HG02981 (cell line): ENCODE data around the gene XG.
"Not testable (repeated sequence)": the region's sequence is repeated elsewhere in the genome, so short reads cannot be mapped to it uniquely, and the experiment has no call there.

Experiments used
- ATAC-seq: cut with Tn5 transposase; IDR thresholded peaks from one replicate; pipeline ENCODE4 v1.9.1; 2021; ENCODE audit warnings: mild to moderate bottlenecking, moderate library complexity; ENCODE audit not compliant: unreplicated experiment

XG gene

DNA sequence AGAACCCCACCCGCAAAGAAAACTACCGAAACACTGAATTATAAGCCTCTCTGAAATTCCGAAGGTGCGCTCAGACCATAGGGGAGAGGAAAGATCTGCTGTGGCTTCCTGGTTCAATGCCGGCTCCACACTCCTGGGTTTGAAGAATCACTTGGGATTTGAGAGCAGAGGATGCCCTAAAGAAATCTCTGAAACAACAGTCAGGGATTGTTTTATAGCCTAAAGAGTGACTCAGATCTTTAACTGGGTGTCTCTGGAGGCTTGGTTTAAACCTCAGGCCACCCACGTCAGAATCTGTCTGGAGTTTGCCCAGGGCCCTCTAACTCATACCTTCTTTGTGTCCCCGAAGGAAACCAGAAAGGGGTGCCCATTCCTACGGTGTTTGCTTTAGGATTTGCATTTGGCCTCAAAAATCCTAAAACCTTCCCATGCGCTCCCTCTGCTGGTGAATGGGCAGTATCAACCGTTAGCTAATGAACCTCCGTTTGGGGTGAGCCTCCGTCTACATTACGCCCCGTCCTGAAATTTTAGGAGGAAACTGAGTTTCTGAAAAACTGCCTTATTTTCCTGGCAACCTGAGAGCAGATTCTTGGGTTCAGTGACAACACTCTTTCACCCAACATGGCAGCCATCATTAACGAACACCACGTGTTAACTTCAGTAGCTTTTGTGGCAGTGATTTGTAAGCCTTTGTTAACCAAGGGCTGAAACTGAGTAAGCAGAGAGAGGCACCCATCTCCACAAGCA, 60.5 kb downstream of the XG start:
- not testable (repeated sequence) for ATAC-seq

DNA sequence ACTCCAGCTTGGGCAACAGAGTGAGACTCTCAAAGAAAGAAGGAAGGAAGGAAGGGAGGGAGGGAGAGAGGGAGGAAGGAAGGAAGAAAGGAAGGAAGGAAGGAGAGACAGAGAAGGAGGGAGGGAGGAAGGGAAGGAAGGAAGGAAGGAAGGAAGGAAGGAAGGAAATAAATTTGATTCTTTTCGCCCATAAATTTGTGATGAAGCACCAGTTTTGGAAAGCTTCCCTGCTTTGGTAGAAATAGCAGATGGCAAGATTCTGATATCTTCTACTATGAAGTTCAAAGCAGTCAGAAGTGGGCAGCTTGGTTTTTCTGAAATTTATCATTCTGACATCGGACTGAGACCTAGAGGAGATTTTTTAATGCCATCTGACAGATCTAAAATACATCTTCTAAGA, 65.2 kb downstream of the XG start:
- no peak for ATAC-seq

DNA sequence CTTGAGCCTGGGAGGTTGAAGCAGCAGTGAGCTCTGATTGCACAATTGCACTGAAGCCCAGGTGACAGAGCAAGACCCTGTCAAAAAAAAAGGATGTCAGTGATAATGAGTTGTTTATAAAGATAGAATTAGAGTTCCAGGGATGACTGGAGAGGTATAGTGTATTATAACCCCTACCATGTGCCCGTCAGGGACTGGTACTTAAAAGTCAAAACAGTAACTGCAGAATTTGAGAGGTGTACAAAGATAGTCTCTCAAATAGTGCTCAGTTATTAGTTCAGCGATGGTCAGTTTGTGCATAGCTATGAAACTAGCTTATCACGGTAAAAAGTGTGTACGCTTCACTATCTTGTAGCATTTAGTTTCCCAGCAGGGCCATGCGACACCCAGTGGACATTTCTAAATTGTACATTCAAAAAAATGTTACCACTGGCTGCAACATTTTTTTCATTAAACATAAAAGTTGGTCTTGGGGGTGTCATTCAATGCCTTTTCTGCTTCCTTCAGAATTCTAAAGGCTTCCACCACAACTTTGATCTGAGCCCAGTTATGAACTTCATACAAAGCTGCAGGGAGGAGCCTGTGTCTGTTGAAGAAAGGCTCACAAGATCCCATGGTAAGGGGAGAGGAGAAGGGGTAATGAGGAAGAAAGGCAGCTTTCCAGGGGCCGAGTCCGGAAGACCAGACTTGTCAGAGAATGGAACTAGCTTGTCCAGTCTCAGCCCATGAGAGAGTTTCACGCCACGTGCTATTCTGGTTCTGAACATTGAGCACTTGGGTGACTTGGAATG, 67.7 kb downstream of the XG start:
- no peak for ATAC-seq

DNA sequence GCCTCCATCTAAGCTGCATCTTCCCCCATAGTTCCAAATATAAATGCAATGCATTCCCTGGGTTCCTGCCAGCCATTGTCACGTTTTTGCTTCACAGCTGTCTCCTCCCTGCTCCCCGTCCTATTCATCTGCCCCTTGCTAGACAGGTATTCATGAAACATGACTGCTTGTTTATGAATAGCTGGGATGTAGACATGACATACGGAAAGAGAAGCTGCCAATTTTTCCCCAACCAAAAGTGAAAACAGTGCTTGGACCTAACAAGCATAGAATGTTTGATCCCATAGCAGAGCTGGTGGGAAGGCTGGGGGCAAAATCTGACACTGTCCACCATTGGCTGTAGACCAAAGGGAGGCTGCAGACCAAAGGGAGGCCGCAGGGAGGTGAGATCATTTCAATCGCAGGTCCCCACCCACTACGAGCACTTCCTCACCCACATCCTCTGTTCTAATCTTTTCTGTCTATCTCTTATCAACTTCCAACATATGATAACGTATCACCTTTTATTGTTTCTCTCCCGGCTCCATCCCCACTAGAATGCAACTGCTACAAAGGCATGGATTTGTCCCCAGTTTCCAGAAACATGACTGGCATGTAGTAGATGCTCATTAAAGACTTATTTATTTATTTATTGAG, 68.4 kb downstream of the XG start:
- ATAC-seq: no peak

DNA sequence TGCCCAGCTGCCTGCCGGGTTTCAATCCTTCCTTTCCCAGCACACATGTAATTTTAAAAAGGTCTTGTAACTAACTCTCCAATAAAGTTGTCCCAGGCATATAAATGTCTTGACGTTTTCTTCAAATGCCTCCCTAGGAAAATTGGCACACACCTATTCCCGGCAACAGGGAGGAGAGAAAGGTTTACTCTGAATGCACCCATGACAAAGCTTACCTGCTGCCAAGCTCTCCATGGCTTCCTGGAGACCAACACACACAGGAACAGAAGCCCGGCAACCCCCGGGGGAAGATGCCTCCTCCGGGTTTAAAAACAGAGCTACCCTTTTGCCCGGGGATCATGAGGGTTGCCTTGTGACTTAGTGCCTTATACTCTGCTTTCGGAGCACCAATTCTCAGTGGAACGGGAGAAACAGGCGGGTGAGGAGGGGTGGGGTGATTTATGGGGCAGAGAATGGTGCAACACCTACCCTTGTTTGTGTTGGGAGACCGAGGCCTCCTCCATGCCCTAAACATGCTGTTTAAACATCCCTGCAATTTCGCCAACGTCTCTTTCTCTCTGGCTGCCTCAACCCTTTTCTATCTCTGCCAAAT, 72.1 kb downstream of the XG start:
- no peak for ATAC-seq

DNA sequence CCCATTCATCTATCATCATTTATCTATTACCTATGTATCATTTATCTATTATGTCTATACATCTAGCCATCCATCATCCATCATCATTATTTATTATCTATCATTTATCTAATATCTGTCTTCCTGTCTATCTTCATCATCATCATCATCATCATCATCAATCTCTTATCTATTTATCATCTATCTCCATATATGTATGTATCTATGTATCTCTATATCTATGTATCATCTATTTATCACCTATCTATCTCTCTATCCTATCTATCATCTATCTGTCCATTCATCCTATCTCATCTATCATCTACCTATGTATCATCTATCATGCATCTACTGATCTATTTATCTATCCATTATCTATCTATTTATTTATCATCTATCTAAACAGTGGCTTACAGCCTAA, 73.0 kb downstream of the XG start:
- ATAC-seq: no peak

DNA sequence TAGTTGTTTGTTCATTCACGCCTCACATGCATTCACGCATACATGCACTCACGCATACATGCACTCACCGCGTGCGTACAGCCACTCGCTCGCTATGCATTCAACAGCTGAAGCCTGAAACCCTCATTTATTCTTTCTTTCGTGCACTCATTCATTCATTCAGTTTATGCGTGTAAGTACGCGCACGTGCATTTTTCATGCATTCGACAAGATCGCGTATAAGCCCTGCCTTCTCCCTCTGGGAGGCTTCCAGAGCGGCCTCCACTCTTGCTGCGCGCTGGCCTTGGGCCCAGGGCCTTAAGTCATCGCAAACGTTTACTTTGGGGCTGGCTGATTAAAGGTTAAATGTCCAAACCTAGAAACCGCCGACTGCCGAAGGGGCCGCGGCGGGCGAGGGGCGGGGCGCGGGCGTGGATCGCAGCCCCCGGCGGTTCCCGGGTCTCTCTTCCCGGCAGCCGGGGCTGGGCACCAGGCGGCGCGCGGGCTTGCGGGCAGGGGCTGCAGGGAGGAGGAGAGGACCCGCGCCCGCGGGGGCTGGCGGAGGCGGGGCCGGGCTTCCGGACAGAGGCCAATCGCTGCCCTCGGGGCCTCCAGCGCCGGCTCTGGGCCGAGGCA, 76.6 kb downstream of the XG start, which contains the start of gene GYG2:
Gene GYG2, plus strand, starts transcription at position 587 of the 615 bp plus-strand sequence. CDS start 1,259 bp downstream, outside the sequence.
- ATAC-seq: no peak

DNA sequence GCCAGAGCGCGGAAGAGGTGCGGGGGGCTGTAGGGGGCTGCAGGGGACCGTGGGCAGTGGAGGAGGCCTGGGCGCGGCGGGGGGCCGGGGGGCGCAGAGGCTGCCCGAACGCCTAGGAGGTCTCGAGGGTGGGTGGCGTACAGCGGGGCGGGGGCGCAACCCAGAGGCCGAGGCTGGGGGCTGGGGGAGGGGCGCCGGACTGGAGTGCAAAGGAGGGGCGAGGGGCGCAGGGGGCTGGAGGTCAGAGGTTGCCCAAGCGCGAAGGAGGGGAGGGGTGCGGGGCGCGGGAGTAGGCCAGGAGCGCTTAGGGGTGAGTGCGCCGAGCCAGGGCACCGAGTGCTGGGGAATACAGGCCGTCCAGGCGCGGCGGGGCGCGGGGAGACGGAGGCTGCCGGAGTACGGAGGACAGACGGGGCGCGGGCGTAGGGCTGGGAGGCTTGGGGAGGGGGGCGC, 77.1 kb downstream of the XG start:
- no peak for ATAC-seq

DNA sequence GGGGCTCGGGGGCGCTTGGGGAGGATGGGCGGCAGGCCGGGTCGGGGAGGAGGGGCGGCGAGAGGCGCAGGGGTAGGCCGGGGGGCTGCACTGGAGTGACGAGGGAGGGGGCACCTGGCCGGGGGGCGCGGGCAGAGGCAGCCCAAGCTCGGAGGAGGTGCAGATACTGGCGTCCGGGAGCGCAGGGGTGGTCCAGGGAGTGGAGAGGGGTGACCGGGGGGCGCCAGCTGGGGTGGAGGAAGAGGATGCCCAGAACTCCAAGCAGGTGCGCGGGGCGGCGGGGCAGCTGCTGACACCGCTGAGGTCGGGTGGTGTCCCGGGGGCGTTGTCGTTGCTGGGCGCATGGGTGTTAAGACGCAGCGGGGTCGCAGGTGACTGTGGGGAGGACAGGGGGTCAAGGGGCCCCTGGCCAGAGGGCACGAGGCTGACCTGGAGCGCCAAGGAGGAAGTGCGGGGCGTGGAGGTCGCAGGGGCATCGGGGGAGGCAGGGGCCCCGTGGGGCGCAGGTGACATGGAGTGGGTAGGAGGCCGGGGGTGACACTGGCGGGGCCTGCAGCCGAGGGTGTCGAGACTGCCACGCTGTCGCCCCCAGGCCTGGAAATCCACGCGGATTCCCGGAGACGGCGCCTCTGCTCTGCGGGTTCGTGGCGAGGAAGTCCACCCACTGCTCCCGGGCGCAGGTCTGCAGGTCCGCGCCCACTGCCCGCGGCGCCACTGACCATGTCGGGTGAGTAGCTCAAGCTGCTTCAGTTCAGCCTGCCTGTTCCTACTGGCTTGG, 77.8 kb downstream of the XG start:
- no peak for ATAC-seq

DNA sequence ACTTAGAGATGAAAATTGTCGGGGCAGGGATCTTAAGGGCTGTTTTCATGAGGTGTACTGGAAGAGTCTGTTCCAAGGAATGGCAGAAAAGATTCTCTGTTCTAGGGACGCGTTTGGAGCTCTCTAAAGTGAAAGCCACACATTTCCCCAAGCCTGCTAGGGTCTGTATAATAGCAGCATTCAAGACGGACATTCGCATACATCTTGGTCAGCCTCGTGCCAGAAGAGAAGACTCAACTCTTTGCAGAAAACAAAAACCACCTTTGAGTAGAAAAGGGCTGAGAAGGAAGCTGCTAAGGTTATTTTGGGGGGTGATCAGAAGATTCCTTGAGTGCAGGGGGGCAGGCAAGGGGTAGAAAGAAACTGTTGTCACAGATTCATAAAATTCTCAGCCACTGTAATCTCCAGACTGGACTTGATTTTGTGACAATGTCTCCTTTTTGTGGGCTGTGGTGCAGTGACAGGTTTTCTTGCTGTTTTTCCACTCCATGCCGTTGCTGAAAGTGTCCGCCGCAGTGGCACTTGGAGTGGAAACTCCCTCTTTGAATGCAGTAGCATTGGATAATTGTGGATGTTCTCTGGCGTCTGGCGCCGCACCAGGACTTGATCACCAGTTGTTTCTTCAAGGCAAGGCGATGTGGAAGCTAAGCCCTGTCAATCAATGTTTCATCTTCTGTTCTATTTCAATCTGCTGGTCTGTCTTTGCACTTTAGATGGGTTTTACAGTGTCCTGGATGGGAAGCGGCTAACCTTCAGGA, 79.8 kb downstream of the XG start:
- no peak for ATAC-seq

DNA sequence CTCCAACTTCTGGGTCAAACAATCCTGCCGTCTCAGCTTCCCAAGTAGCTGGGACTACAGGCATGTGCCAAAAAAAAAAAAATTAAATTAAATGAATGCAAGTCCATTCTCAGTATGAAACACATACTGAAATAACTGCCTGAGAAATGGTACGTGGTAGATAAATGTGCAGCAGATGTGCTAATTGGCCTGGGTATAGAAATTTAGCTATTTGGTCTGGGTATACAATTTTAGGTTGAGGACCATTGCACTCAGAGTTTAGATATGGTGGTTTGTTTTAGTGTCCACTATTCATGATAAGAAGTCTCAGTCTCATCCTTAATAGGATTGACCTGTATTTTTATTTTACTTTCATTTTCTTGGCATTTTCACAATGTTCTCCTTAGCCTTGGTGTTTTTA, 86.1 kb downstream of the XG start:
- ATAC-seq: no peak

DNA sequence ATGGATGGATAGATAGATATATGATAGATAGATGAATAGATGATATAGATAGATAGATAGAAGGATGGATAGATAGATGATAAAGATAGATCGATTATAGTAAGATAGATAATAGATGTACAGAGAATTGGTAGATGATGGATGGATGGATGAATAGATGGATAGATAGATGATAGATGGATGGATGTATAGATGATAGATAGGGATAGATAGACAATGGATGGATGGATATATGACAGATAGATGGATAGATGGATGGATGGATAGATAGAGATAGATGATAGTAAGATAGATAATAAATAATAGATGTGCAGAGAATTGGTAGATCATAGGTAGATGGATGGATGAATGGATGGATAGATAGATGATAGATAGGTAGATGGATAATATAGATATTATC, 89.1 kb downstream of the XG start:
- no peak for ATAC-seq

DNA sequence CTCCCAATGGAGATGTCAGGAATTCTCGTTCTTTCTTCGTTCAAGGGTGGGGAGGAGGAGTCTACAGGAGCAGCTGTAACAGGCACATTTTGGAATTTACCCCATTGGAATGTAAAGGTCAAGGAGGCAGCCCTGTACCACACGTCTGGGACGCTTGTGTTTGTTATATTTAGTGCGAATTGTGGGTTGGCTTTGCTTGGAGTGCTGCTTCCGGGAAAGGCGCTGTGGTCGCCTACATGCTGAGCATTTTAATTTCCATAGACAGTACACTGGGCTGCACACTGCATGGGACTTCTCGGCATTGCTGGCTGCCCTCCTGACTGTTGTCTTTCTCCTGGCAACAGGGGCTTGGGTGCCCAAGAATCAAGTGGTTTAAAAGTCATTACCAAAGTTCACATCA, 89.7 kb downstream of the XG start:
- no peak for ATAC-seq

DNA sequence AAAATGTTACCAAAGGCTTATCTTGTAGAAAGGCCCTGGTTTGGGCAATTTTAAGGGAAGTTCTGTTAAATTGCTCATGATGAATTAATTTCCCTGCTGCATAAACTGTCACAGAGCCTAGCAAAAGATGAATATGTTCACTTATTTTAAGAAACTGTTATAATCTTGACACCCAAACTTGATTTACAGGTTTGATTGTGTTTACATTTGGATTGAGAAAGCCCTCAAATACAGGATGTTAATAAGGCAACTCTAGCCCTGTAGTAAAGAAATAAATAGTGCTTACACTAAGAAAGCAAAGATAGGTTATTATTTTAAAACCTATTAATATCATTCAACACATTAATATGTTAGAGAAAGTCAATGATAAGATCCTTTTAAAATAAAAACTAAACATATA, 95.2 kb downstream of the XG start:
- ATAC-seq: no peak

DNA sequence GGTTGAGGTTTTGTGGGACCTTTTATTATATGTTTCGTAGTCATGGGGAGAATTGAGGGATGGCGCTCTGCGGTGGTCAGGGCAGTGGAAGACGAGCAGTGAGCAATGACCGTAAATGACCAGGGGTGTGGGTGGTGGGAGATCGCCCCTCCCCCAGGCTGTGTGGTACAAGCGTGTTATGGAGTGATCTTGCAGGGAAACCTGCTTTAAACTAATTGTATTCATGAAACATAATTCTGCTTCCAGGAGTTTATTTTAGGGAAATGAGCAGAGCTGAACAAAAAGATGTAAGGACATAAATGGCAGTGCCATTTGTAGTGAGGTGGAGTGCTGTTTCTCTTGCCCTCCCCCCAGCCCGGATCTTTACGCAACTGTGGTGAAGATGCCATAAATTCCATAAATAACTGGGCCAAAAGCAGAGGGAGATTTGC, 97.0 kb downstream of the XG start:
- no peak for ATAC-seq

DNA sequence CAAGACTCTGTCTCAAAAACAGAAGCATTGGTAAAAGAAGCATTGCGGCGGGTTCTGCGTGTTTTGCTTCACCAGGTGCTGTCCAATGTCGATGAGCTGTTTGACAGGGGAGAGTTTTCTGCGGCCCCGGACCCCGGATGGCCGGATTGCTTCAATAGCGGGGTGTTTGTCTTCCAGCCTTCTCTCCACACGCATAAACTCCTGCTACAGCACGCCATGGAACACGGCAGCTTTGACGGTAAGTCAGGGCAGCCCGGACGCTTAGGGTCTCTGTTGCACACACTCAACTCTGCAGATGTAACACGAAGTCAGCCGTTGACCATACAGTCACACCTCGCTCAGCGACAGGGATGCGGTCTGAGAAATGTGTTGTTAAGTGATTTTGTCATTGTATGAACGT, 103.1 kb downstream of the XG start:
- no peak for ATAC-seq

DNA sequence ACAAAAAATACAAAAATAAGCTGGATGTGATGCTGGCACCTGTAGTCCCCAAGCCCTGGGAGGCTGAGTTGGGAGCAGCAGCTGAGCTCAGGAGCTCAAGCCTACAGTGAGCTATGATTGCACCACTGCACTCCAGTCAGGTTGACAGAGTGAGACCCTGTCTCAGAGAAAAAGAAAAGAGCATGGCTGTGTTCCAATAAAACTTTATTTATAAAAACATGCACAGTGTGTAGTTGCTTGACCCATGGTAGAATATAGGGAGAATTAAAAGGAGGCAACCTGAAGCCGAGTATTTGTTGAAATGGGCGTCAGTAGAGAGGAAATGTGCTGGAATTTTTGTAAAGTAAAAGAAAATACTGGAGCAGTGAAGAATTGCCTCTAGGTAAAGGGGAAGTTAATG, 103.9 kb downstream of the XG start:
- ATAC-seq: no peak

DNA sequence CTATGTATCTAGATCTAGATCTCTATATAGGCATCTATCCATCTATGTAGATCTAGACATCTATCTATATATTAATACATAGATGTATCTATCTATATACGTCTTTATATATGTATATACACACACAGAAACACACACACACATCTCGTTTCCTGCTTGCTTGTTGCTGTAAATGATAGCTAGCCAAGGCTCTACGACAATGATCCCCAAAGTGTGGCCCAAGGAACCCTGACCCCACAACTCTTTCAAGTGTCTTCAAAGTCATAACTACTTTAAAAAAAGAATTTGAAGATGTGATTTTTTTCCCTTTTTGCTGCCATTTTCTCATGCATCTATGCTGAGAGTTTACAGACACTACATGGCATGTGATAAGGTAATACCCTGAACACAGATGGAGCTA, 105.7 kb downstream of the XG start:
- ATAC-seq: no peak

DNA sequence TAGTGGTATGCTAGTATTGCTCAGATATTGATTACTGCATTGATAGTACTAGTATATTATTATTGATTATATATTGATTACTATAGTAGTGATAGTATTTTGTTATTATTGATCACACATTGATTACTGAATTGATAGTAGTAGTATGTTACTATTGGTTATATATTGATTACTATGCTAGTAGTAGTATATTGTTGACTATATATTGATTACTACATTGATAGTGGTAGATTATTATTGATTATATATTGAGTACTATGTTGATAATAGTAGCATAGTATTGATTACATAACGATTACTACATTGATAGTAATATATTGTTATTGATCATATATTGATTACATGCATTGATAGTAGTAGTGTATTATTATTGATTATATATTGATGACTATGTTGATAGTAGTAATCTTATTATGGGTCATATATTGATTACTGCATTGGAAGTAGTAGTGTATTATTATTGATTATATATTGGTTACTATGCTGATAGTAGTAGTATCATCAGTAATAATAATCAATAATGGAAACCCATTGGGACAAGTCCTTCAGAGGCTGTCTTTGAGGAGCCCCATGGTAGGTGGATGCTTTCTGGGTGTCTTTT, 107.5 kb downstream of the XG start:
- no peak for ATAC-seq
